GM12878 (cell line): Measurements from ENCODE around the gene NTRK3. TPM values are rescaled to one million over a fixed set of nuclear protein-coding genes. Genes with fewer than 3 reads are reported as not detected.

ENCODE experiments used
- ATAC-seq: fragments of 200-7000 bp; cut with Tn5 transposase; 3 replicates; pipeline ENCODE4 v1.9.1; 2020; ENCODE audit warnings: mild to moderate bottlenecking, moderate library complexity
- BruUV-seq: library from RNA; stranded (reverse); fragments of 400-500 nt; replicated peaks from 2 replicates; lab custom pipeline; 2021; lab: Mats Ljungman, UMichigan
- CTCF ChIA-PET: fragments of 300-600 bp; sonication (Branson Sonifier 250); formaldehyde crosslinking; extraction: SDS; loops from one replicate; lab custom pipeline; 2021; ENCODE audit warnings: inconsistent platforms; lab: Yijun Ruan, JAX
- POLR2A ChIA-PET: fragments of 350-600 bp; formaldehyde crosslinking; extraction: SDS; loops from one replicate; lab custom pipeline; 2021; ENCODE audit warnings: inconsistent platforms; lab: Charles Lee
- RAD21 ChIA-PET: fragments of 300-600 bp; sonication (Branson Sonifier 250); formaldehyde crosslinking; loops from one replicate; lab custom pipeline; 2023; ENCODE audit warnings: antibody characterized with exemption; ENCODE audit not compliant: unreplicated experiment; lab: Charles Lee
- SMC1A ChIA-PET: fragments of 300-600 bp; sonication (Branson Sonifier 250); formaldehyde crosslinking; loops from one replicate; lab custom pipeline; 2023; ENCODE audit not compliant: unreplicated experiment, uncharacterized antibody; lab: Charles Lee
- DNase-seq: peaks from one replicate; pipeline ENCODE4 v3.0.0-alpha.2; 2011; ENCODE audit warnings: low read depth, low spot score
- FAIRE-seq: peaks from 3 replicates; lab custom pipeline; 2011; peaks lifted over from hg19 to GRCh38; lab: Jason Lieb, UNC
- H2AFZ ChIP-seq: 2 replicates; pipeline ENCODE4 v1.6.0; 2011; ENCODE audit warnings: low read depth, low read length, control low read depth; ENCODE audit not compliant: control insufficient read depth
- H3K27ac ChIP-seq: 2 replicates; pipeline ENCODE4 v1.5.1; 2011; ENCODE audit warnings: control low read depth; ENCODE audit not compliant: control insufficient read depth, insufficient read depth
- H3K27me3 ChIP-seq, 2 experiments: replicated peaks in 1 of 2; 2 replicates each; pipeline versions ENCODE4 v1.6.0 to v1.6.1; 2011; ENCODE audit warnings: low read length in 1 of 2; ENCODE audit not compliant: control insufficient read depth in 2 of 2, insufficient read depth in 2 of 2
- H3K36me3 ChIP-seq, 2 experiments: 2 replicates each; pipeline ENCODE4 v1.5.1; 2011; ENCODE audit warnings: low read length in 1 of 2; ENCODE audit not compliant: control insufficient read depth in 2 of 2, insufficient read depth in 2 of 2
- H3K4me1 ChIP-seq: 2 replicates; pipeline ENCODE4 v1.6.1; 2011; ENCODE audit warnings: mild to moderate bottlenecking, low read length, moderate library complexity, mixed read lengths; ENCODE audit not compliant: control insufficient read depth, insufficient read depth
- H3K4me2 ChIP-seq: 2 replicates; pipeline ENCODE4 v1.6.0; 2011; ENCODE audit warnings: control low read depth; ENCODE audit not compliant: control insufficient read depth, insufficient read depth
- H3K4me3 ChIP-seq: fragments of 200-600 bp; sonication (generic); 2 replicates; pipeline ENCODE4 v1.5.1; 2016
- H3K79me2 ChIP-seq: 2 replicates; pipeline ENCODE4 v1.6.0; 2011; ENCODE audit warnings: low read length; ENCODE audit not compliant: control insufficient read depth, insufficient read depth
- H3K9ac ChIP-seq: 2 replicates; pipeline ENCODE4 v1.8.0; 2011; ENCODE audit warnings: low read length, control low read depth, mixed read lengths; ENCODE audit not compliant: control insufficient read depth, insufficient read depth
- H3K9me3 ChIP-seq: replicated peaks from 3 replicates; pipeline ENCODE4 v1.5.1; 2011; ENCODE audit warnings: mild to moderate bottlenecking, low read length; ENCODE audit not compliant: control insufficient read depth, insufficient read depth
- H4K20me1 ChIP-seq: 2 replicates; pipeline ENCODE4 v1.6.0; 2011; ENCODE audit not compliant: control insufficient read depth, insufficient read depth
- EGR1 ChIP-seq, 2 experiments: IDR thresholded peaks; 1 replicate in 1 of 2; 2 replicates in 1 of 2; pipeline ENCODE4 v1.6.1; 2011 to 2012; ENCODE audit warnings: low read depth in 2 of 2, low read length in 2 of 2, borderline replicate concordance in 1 of 2, mild to moderate bottlenecking in 1 of 2, moderate library complexity in 1 of 2
- MXI1 ChIP-seq: fragments of 150-350 bp; IDR thresholded peaks from 2 replicates; pipeline ENCODE4 v1.6.1; 2011; ENCODE audit warnings: low read depth, mild to moderate bottlenecking, inconsistent platforms, low read length, improper control_type of control experiment
- MYB ChIP-seq: fragments of 150-350 bp; IDR thresholded peaks from 2 replicates; pipeline ENCODE4 v1.6.1; 2014; ENCODE audit warnings: mild to moderate bottlenecking, low read depth, low read length, borderline replicate concordance
- NBN ChIP-seq: fragments of 450-650 bp; IDR thresholded peaks from 2 replicates; pipeline ENCODE4 v1.6.1; 2016
- NR2C2 ChIP-seq: IDR thresholded peaks from 2 replicates; pipeline ENCODE4 v1.6.1; 2011; ENCODE audit warnings: borderline replicate concordance, low read depth; ENCODE audit not compliant: control insufficient read depth, insufficient read length
- RAD21 ChIP-seq: IDR thresholded peaks from 2 replicates; pipeline ENCODE4 v1.6.1; 2011; ENCODE audit warnings: mild to moderate bottlenecking, low read depth, low read length, moderate library complexity; ENCODE audit not compliant: insufficient read depth
- RB1 ChIP-seq: fragments of 450-650 bp; formaldehyde crosslinking; IDR thresholded peaks from 2 replicates; pipeline ENCODE4 v1.6.1; 2017; ENCODE audit warnings: mild to moderate bottlenecking, borderline replicate concordance
- SP1 ChIP-seq: IDR thresholded peaks from one replicate; pipeline ENCODE4 v1.6.1; 2011; ENCODE audit warnings: low read depth, low read length
- SUZ12 ChIP-seq: fragments of 200-600 bp; sonication (generic); IDR thresholded peaks from one replicate; pipeline ENCODE4 v1.6.1; 2018; ENCODE audit warnings: antibody characterized with exemption, mild to moderate bottlenecking; ENCODE audit not compliant: unreplicated experiment
- ZNF207 ChIP-seq: fragments of 450-650 bp; IDR thresholded peaks from 2 replicates; pipeline ENCODE4 v1.6.1; 2014; ENCODE audit warnings: antibody characterized with exemption, mild to moderate bottlenecking, borderline replicate concordance
- ZNF24 ChIP-seq: fragments of 450-650 bp; IDR thresholded peaks from 2 replicates; pipeline ENCODE4 v1.6.1; 2017; ENCODE audit warnings: antibody characterized with exemption, mild to moderate bottlenecking
- WGBS: methylation state at CpG from one replicate; pipeline ENCODE4 v1.1.6; 2016; ENCODE audit warnings: low lambda C conversion rate; ENCODE audit not compliant: insufficient replicate concordance, insufficient coverage; ENCODE audit errors: missing lambda C conversion rate; 5-methylcytosine and 5-hydroxymethylcytosine counted together
- in situ Hi-C: fragments of 300-500 bp; cut with MboI; formaldehyde crosslinking; loops from 9 replicates; pipeline ENCODE4 v1.14.3; 2018; ENCODE audit warnings: mixed read lengths
- intact Hi-C: fragments of 100-400 bp; cut with micrococcal nuclease; formaldehyde crosslinking; loops from one replicate; pipeline ENCODE4 v1.14.2; 2022; ENCODE audit not compliant: unreplicated experiment
- polyA plus RNA-seq, 11 experiments: library from polyadenylated mRNA; depleted of rRNA in 4 of 11; unstranded in 6 of 11; stranded (reverse) in 5 of 11; fragments of >200 nt; fragmentation: Nextera tagmentation in 4 of 11; fragmentation: Illumina TruSeq in 1 of 11; extraction: Ambion mirVana in 4 of 11; extraction: Trizol in 1 of 11; gene quantifications; 1 replicate in 1 of 11; 2 replicates in 10 of 11; pipeline versions ENCODE4 v1.2.1 to v1.2.3, GENCODE V29; 2011 to 2016; ENCODE audit warnings: inconsistent platforms in 2 of 11, missing spikeins in 2 of 11, low read depth in 1 of 11
- total RNA-seq, 4 experiments: library from RNA; depleted of rRNA in 3 of 4; stranded (reverse); fragments of >200 nt in 3 of 4; fragmentation: Illumina TruSeq in 1 of 4; extraction: Trizol in 1 of 4; gene quantifications; 2 replicates each; pipeline versions ENCODE4 v1.2.1 to v1.2.3, GENCODE V29; 2013 to 2021
- TF ChIP-seq, protein P1 (sequence below): fragments of 450-650 bp; formaldehyde crosslinking; IDR thresholded peaks from 2 replicates; pipeline ENCODE4 v1.4.0; 2022; ENCODE audit warnings: mild to moderate bottlenecking, moderate library complexity
- TF ChIP-seq, protein P2 (sequence below): fragments of 450-650 bp; IDR thresholded peaks from 2 replicates; pipeline ENCODE4 v1.6.1; 2018; ENCODE audit warnings: borderline replicate concordance, mild to moderate bottlenecking; ENCODE audit not compliant: partially characterized antibody

Gene NTRK3
- total and polyA plus RNA-seq, 10 of the 15 experiments (the other 5 are each of a cell fraction or from before 2014, with no cell fraction given), result not detected

DNA sequence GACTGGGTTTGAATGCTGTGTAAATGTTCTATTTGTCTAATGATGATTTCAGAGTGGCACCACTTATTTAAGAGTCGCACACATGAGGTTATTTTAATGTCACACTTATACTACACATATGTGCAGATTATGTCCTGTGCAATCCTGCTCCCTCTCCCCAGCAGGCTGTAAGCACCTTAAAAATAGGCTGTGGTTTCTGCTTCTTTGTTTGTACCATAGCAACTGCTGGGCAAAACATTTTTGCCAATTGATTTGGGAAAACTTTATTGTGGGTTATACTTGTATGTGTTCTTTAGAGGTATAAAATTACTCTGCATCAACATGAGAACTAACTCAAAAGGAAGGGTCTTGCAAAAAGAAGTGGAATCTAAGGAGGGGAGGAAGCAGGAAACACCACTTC is 318.5 kb downstream of the NTRK3 start:
- no peak overlapping the region for H3K4me3 ChIP-seq
- no peaks in the 10 kb centered on the region for H3K9me3 ChIP-seq
- no peak overlapping the region for H3K9ac ChIP-seq
- DNase-seq (no peak), ATAC-seq (no peak), FAIRE-seq (no peak)
- SMC1A ChIA-PET, result no interaction called here
- H3K36me3 ChIP-seq, result no peaks in the 10 kb centered on the region
- H3K4me2 ChIP-seq, result no peak overlapping the region
- H3K4me1 ChIP-seq, result no peaks in the 10 kb centered on the region
- no peak overlapping the region for H2AFZ ChIP-seq
- H3K79me2 ChIP-seq, result no peaks in the 10 kb centered on the region
- no peak overlapping the region for H3K27ac ChIP-seq
- TF ChIP-seq RAD21 (no peak), SP1 (no peak), ZNF24 (no peak), MXI1 (no peak), NR2C2 (no peak), ZNF207 (no peak), SUZ12 (no peak), RB1 (no peak), MYB (no peak), EGR1 (IDR thresholded peaks at IDR 0.05; ENCODE audit: borderline replicate concordance in 1 of 2, low read depth in 2 of 2, low read length in 2 of 2) (no peak), NBN (no peak)
- TF ChIP-seq, protein P1, sequence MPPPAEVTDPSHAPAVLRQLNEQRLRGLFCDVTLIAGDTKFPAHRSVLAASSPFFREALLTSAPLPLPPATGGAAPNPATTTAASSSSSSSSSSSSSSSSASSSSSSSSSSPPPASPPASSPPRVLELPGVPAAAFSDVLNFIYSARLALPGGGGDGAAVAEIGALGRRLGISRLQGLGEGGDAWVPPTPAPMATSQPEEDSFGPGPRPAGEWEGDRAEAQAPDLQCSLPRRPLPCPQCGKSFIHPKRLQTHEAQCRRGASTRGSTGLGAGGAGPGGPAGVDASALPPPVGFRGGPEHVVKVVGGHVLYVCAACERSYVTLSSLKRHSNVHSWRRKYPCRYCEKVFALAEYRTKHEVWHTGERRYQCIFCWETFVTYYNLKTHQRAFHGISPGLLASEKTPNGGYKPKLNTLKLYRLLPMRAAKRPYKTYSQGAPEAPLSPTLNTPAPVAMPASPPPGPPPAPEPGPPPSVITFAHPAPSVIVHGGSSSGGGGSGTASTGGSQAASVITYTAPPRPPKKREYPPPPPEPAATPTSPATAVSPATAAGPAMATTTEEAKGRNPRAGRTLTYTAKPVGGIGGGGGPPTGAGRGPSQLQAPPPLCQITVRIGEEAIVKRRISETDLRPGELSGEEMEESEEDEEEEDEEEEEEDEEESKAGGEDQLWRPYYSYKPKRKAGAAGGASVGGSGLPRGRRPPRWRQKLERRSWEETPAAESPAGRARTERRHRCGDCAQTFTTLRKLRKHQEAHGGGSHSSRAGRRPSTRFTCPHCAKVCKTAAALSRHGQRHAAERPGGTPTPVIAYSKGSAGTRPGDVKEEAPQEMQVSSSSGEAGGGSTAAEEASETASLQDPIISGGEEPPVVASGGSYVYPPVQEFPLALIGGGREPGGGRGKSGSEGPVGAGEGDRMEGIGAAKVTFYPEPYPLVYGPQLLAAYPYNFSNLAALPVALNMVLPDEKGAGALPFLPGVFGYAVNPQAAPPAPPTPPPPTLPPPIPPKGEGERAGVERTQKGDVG (CRISPR knock-in tag), result no peak
- TF ChIP-seq, protein P2, sequence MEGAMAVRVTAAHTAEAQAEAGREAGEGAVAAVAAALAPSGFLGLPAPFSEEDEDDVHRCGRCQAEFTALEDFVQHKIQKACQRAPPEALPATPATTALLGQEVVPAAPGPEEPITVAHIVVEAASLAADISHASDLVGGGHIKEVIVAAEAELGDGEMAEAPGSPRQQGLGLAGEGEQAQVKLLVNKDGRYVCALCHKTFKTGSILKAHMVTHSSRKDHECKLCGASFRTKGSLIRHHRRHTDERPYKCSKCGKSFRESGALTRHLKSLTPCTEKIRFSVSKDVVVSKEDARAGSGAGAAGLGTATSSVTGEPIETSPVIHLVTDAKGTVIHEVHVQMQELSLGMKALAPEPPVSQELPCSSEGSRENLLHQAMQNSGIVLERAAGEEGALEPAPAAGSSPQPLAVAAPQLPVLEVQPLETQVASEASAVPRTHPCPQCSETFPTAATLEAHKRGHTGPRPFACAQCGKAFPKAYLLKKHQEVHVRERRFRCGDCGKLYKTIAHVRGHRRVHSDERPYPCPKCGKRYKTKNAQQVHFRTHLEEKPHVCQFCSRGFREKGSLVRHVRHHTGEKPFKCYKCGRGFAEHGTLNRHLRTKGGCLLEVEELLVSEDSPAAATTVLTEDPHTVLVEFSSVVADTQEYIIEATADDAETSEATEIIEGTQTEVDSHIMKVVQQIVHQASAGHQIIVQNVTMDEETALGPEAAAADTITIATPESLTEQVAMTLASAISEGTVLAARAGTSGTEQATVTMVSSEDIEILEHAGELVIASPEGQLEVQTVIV, result no peak
- no peaks in the 10 kb centered on the region for H4K20me1 ChIP-seq
- CTCF ChIA-PET, result no interaction called here
- H3K27me3 ChIP-seq, result no peaks in the 10 kb centered on the region
- RAD21 ChIA-PET, result no interaction called here
- in situ Hi-C loops, result no loop called here
- no TSS peak for BruUV-seq
- WGBS, result 35% methylated on average over 1 of the region's 1 CpG
- intact Hi-C loops, result no loop called here
- POLR2A ChIA-PET, result no interaction called here
